Measurements from ENCODE around the gene TCF19. TPM values are rescaled to one million over a fixed set of nuclear protein-coding genes. Genes with fewer than 3 reads are reported as not detected.

TCF19 gene
- polyA plus RNA-seq (ENCODE audit: insufficient read length in 3 of 3), result 10 to 100 TPM; 14.9 to 21.0 (median 17.4) TPM
- long read RNA-seq, donor 1, partial matches to known transcripts, result 0 of 4 reads
- long read RNA-seq, donor 1, other reads (novel, unspliced or antisense), result 0 of 4 reads
- long read RNA-seq, donor 2, result 0 reads
- long read RNA-seq, donor 3, partial matches to known transcripts, result 0 of 1 reads
- long read RNA-seq, donor 3, other reads (novel, unspliced or antisense), result 0 of 1 reads
- long read RNA-seq, donor 4, partial matches to known transcripts, result 0 of 3 reads
- long read RNA-seq, donor 4, other reads (novel, unspliced or antisense), result 0 of 3 reads
- long read RNA-seq, donor 5, result 0 reads
- long read RNA-seq, donor 6, result 0 reads
- long read RNA-seq, donor 7, partial matches to known transcripts, result 0 of 1 reads
- long read RNA-seq, donor 7, other reads (novel, unspliced or antisense), result 0 of 1 reads
- long read RNA-seq, donor 8, result 0 reads
- long read RNA-seq, donor 9, result 0 reads
- long read RNA-seq, donor 10, result 0 reads
- long read RNA-seq, donor 11, partial matches to known transcripts, result 0 of 1 reads
- long read RNA-seq, donor 11, other reads (novel, unspliced or antisense), result 0 of 1 reads
- long read RNA-seq, donor 12, partial matches to known transcripts, result 0 of 1 reads
- long read RNA-seq, donor 12, other reads (novel, unspliced or antisense), result 0 of 1 reads
- long read RNA-seq, donor 13, result 0 reads
- long read RNA-seq, donor 14, partial matches to known transcripts, result 0 of 3 reads
- long read RNA-seq, donor 14, other reads (novel, unspliced or antisense), result 0 of 3 reads
- long read RNA-seq, donor 15, partial matches to known transcripts, result 0 of 1 reads
- long read RNA-seq, donor 15, other reads (novel, unspliced or antisense), result 0 of 1 reads
- long read RNA-seq, donor 16, partial matches to known transcripts, result 8 of 13 reads
- long read RNA-seq, donor 16, other reads (novel, unspliced or antisense), result 0 of 13 reads

- peak; percentile 97 to 100 (median 99) for DNase-seq (ENCODE audit: extremely low read depth in 1 of 11, low read depth in 9 of 11, low spot score in 4 of 11)
Measured at GRCh38 chr6:31158140-31158862, at the start of gene TCF19. Gene TCF19 (plus strand): TSS chr6:31158589. CDS start chr6:31159470, 881 bp downstream.

GRCh38 chr6:31110825-31111582 is 47.4 kb upstream of the TCF19 start:
- DNase-seq (ENCODE audit: extremely low read depth in 1 of 11, low read depth in 9 of 11, low spot score in 4 of 11), result no peak

- DNase-seq (ENCODE audit: extremely low read depth in 1 of 11, low read depth in 9 of 11, low spot score in 4 of 11), result no peak
Measured at GRCh38 chr6:31111712-31112111, 46.7 kb upstream of the TCF19 start.

GRCh38 chr6:31112478-31112877 is 45.9 kb upstream of the TCF19 start, which contains the start of gene C6orf15:
Gene C6orf15 (minus strand): TSS chr6:31112575. CDS start chr6:31112555, 20 bp downstream.
- no peak for DNase-seq (ENCODE audit: extremely low read depth in 1 of 11, low read depth in 9 of 11, low spot score in 4 of 11)

DNA sequence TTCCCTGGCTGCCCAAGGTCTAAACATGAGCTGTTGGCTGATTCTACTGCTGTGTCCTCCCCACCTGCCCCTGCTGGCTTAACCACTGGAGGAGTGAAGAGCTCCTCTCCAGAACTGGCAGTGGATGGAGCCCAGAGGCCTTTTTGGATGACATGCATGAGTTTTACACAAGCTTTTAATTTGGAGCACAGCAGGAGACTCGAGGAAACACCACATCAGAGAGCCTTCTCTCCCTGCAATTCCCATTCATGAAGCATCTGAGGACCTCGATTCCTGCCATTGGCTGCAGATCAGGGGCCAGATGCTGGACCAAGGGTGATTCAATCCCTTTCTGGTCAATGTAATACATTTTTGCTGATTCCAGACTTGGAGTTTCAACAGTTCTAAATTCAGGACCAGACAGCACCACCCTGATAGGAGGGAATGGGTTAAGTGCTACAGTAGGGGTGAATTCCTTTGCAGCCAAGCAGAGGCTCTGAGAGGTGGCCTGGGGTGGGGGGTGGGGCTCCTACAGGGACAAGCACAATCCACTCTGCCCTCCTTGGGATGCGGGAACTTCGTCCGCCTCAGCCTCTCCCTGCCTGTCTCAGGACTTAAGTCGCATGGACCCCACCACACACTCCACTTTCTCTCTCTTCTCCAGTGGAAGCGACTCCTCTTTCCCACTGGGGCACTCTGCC is 44.4 kb upstream of the TCF19 start:
- no peak for DNase-seq (ENCODE audit: extremely low read depth in 1 of 11, low read depth in 9 of 11, low spot score in 4 of 11)

DNA sequence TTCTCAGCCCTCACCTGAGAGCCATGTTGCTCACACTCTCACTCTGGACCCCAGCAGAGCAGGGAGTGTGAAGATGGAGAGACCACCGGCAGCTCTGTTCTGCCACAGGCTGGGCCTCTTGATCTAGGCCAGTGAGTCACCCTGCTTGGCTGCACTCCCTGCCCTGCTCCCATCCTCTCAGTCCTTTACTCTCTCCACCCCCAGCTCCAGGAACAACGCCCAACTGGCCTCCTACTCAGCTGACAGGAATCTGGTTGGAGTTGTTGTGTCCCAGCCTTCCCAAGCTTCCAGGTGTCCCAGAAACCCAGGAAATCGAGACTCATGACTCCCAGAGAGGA is 43.9 kb upstream of the TCF19 start, which contains the start of gene PSORS1C1:
Gene PSORS1C1 (plus strand): TSS at position 260 of the 338 bp plus-strand sequence. CDS start 14,833 bp downstream, outside the sequence.
- no peak for DNase-seq (ENCODE audit: extremely low read depth in 1 of 11, low read depth in 9 of 11, low spot score in 4 of 11)

DNA sequence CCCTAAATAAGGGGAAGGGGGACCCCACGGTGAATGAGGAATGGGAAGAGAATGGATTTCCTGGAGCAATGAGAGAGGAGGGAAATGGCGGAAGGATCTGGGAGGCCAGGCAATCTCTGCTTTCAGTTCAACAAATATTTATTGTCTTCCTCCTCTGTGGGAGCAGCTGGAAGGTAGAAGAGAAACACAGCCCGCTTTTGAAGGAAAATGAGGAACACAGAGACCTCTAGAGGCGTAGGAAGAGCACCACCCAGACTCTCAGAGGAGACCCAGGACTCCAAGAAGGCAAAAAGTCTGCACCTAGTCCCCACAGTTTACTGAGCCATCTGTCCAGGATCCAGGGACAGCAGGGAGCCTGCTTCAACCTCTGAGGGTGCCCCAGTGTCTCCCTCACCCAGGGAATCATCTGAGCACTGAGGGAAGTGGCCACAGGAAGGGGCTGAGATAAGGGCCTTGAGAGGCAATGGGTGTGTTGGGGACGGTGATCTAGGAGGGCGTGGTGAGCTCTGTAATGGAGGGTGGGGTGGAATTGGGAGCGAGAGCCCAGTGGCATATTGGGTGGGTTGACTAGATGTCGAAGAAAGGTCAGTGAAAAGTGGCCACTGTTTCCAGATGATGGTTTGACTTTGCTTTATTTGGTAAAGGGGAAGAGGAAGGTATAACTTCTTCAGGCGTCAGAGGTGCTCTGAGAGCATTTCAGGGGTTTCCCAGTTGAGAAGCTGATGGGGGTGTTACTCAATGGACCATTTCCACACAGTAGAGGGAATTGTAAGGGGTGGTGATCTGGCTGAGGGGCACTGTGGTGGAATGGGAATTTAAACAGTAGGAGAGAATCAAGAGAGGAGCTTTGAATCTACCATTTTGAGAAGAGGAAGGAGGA is 43.2 kb upstream of the TCF19 start:
- DNase-seq (ENCODE audit: extremely low read depth in 1 of 11, low read depth in 9 of 11, low spot score in 4 of 11), result no peak

DNA sequence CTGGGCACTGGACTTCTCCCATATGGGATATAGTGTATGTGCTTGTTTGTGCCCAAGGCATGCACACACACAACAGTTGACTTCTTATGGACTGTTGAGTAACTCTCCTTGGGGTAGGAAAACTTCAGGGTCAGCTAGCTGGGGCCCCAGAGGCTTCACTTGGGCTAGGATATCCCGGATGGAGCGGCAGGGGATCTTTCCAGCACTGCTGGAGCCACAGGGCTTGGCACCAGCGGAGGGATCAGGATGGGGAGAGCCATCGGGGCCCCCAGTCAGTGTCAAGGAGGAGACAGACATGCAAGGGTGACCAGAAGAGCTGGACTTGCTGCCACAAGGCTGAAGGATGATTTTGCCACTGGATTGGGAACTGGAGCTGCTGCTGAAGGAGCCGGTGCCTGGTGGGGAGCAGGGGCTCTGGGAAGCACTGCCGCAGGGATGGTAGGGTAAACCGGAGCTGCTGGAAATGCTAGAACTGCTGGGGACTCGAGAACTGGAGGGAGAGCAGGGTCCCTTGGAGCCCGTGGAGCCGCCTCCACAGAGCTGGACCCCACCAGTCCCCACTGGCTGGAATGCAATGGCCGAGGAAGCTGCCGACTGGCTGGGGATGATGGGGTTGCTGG is 42.3 kb upstream of the TCF19 start:
- DNase-seq (ENCODE audit: extremely low read depth in 1 of 11, low read depth in 9 of 11, low spot score in 4 of 11), result no peak

DNA sequence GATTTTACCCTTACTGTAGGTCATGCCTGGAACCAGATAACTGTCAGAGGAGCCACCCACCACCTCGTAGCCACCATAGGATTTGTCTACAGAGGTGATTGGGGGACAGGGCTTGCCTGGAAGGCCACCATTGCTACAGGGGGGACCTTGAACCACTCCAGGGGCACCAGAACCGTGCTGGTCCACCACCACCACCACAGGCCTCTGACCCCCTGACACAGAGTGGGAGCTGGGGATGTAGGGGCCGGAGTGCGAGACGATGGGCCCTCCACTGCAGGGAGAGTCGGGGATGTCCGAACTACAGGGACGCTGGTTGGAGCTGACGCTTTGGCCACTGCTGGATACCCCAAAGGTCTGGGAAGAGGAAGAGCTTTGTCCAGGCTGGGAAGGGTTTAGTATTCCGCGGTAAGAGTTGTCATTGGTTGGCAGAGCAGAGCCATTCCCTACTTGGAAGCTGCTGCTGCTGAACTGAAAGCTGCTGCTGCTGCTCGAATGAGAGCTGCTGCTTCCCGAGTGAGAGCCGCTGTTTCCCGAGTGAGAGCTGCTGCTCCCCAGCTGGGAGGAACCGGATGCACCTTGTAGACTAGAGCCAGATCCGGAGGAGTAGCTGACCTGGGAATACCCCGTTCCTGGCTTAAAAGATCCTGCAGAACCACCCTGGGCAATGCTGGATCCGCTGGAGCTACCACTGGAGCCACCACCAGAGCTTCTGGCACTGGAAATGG is 41.6 kb upstream of the TCF19 start:
- no peak for DNase-seq (ENCODE audit: extremely low read depth in 1 of 11, low read depth in 9 of 11, low spot score in 4 of 11)

- no peak for DNase-seq (ENCODE audit: extremely low read depth in 1 of 11, low read depth in 9 of 11, low spot score in 4 of 11)
Measured at GRCh38 chr6:31118178-31118577, 40.2 kb upstream of the TCF19 start.

DNA sequence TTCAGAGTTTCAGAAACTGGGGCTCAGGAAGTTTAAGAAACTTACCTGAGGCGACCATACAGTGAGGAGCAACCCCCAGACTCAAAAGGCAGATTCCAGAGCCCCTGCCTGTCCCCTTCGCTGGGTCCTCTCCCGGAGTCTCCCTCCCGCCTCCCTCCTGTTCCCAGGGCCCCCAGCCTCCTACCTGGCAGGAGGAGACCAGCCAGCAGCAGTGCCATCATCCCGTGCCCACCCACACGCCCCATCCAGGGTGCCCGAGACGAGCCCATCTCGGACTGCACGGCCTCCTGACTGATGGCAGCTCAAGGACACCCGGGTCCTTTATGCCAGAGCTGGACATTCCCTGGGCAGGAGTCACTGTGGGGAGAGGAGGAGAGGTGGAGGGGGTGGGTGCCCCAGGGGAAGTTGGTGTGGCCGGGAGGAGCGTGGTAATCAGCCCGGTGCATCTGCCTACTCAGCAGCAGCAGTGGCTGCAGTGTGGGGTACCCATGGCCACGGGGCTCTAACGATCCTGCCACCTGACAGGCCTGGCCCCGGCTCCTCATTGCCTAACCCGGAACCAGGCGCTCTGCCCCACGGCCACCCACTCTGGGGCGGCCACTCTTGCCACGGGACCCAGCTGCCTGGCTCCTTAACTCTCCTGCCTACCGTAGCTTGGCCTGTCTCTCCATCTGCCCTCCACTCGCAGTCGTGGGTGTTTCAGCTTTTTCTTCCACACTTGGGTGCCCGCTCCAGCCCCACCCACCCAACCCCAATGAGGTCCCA is 38.1 kb upstream of the TCF19 start, which contains the start of gene CDSN:
Gene CDSN (minus strand): TSS at position 296 of the 765 bp plus-strand sequence. CDS start 27 bp downstream, at position 269.
- no peak for DNase-seq (ENCODE audit: extremely low read depth in 1 of 11, low read depth in 9 of 11, low spot score in 4 of 11)

- DNase-seq (ENCODE audit: extremely low read depth in 1 of 11, low read depth in 9 of 11, low spot score in 4 of 11), result no peak
Measured at GRCh38 chr6:31121131-31121790, 37.1 kb upstream of the TCF19 start.

- peak in 8 of 11 donors; percentile 40 to 85 (median 75) for DNase-seq (ENCODE audit: extremely low read depth in 1 of 11, low read depth in 9 of 11, low spot score in 4 of 11)
Measured at GRCh38 chr6:31122791-31123706, 35.3 kb upstream of the TCF19 start.
